NCI-H2081 treated with DMSO at 0.1 percent for 48 hours (cell line): ENCODE results near the gene TOR4A.
"Not testable (repeated sequence)": the region's sequence is repeated elsewhere in the genome, so short reads cannot be mapped to it uniquely, and the experiment has no call there.

Source experiments
- DNase-seq: peaks from one replicate; lab custom pipeline; 2025; lab: John Stamatoyannopoulos, UW

The TOR4A gene

DNA sequence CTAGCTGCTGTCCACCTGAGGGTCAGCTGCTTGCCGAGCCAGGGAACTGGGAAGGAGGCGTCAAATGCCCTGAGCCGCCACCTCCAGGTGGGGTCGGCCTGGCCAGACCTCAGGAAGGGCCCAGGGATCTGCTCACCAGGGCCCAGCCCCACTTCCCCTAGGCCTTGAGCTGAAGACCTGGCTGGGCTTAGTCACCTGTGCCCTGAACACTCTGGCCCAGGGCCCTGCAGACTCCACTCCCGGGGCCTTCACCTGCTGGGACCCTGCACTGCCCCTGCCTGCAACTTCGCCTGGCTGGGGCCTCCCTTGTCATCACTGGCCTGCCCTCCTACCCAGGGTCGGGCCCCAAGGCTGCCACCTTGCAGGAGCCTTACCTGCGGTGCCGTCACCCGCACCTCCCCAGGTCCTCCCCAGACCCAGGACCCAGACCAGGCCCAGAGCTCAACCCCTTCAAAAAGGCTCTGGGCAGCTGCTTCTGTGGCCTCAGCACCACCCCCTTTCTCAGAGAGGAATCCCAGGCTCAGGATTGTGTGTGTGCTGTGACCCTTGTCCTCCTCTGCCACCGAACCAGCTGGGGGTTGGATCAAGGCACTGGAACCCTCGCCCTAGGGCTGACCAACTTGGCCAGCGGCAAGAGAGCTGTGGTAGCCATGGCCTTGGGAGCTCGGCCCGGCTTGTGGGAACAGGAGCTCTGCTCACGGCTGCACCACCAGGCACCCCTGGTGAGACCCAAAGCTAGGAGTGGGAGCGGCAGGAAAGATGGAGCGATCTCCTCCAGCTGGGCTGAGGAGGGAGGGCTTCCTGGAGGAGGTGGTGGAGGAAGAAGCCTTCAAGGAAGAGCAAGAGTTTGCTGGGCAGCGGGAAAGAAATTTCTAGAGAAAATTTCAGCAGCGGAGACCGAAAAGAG is 23.6 kb upstream of the TOR4A start:
- DNase-seq, result no peak

DNA sequence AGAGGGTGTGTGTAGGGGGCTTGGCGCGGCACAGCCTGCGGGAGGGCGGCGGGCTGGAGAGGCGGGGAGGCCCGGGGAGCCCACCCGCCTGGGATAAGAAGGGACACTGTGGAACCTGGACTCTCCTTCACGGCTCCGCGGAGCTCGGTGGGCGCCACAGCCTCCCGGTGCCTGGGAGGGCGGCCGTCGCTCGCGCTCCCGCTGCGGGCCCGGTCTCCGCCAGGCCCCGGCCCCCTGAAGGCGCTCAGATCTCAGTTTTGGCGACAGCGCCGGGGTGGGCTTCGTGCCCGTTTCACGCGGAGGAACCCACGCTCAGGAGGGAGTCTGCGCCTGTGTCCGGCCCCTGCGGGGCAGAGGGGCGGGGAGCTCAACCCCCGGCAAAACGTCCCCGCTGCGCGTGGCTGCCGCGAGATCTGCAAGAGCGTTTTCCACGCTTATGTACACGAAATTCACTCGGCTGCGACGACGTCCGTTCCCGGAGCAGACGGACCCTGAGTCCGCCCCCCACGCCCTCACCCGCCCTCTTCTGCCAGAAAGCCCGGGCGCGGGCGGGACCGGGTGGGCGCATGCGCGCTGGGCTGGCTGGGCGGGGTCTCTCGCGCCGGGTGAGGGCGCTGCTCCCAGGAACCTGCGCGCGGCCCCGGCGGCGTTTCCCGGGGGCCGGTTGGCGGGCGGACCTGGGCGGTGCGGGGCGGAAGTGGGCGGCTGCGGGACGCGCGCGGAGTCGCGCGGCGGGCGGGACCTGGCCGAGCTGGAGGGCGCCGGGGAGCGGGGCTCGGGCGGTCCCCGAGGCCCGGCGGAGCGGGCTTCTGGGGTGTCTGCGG is 22.7 kb upstream of the TOR4A start, which contains the start of gene NELFB:
Gene NELFB (plus strand): TSS at position 704 of the 824 bp plus-strand sequence.
- peak; percentile 33 for DNase-seq

DNA sequence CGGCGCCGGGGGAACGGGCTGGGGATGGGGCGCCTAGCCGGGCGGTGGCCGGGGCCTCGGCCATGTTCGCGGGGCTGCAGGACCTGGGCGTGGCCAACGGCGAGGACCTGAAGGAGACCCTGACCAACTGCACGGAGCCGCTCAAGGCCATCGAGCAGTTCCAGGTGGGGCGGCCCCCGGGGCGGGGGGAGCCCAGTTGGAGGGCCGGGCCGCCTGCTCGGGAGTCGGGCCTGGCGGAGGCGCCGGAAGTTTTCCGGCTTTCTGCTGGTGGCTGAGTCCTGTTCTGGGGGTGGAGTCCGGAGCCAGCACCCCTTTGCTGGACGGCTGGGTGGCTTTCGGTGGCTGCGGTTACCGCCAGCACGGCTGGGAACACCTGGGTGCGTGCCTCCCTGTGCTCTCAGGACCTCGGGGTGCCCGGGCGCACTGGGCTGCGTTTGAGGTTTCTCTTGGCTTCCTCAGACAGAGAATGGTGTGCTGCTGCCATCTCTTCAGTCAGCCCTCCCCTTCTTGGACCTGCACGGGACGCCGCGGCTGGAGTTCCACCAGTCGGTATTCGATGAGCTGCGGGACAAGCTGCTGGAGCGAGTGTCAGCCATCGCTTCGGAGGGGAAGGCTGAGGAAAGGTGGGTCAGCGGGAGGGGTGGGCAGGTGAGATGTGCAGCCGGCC is 21.9 kb upstream of the TOR4A start:
- no peak for DNase-seq

DNA sequence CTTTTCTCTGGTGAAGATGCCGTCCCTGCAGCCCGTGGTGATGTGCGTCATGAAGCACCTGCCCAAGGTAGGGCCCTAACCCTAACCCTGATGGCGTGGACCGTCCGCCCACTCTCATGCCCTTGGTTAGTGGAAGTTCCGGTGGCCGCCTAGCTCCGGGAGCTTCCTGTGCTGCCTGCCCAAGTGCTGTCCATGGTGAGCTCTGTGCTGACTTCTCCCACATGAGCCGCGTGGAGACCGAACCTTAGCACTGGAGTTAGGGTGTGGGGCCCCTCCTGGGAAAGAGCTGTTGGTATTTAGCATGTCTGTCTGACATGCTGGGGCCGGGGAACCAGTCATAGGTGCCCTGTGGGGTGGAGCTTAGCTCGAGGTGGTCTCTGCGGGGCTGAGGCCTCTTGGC is 21.2 kb upstream of the TOR4A start:
- DNase-seq, result no peak

DNA sequence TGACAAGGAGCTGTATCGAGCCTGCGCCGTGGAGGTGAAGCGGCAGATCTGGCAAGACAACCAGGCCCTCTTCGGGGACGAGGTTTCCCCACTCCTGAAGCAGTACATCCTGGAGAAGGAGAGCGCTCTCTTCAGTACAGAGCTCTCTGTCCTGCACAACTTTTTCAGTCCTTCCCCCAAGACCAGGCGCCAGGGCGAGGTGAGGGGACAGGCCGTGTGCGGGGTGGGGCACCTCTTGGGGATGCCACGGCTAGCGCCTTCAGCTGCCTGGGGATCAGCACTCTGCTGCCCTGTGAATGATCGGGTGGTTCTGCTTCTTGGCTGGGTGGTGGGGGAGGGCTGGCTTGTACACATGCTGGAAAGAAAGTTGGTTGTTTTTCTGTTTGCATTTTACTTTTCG is 20.7 kb upstream of the TOR4A start:
- no peak for DNase-seq

DNA sequence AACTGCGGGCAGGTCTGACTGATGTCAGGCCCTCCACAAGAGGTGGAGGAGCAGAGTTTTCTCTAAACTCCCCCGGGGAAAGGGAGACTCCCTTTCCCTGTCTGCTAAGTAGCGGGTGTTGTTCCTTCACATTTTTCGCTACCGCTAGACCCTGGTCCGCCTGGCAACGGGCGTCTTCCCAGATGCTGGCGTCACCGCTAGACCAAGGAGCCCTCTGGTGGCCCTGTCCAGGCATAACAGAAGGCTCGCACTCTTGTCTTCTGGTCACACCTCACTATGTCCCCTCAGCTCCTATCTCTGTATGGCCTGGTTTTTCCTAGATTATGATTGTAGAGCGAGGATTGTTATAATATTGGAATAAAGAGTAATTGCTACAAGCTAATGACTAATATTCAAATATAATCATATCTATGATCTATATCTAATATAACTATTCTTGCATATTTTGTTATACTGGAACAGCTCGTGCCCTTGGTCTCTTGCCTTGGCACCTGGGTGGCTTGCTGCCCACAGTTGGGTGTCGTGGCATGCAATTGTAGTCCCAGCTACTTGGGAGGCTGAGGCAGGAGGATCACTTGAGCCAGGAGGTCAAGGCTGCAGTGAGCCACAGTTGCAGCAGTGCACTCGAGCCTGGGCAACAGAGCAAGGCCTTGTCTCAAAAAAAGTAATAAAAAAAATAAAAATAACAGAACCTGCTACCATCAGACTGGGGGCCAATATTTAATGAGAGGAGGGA is 15.2 kb upstream of the TOR4A start:
- not testable (repeated sequence) for DNase-seq

DNA sequence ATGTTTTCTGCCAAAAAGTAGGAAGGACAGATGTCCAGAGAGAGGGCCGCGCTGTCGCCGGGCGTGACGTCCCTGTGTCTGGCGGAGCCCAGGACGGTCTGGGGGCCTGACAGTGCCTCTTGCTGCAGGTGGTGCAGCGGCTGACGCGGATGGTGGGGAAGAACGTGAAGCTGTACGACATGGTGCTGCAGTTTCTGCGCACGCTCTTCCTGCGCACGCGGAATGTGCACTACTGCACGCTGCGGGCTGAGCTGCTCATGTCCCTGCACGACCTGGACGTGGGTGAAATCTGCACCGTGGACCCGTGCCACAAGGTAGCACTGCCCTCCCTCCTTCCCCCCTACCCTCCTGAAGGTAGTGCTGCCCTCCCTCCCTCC is 14.6 kb upstream of the TOR4A start:
- DNase-seq, result no peak

DNA sequence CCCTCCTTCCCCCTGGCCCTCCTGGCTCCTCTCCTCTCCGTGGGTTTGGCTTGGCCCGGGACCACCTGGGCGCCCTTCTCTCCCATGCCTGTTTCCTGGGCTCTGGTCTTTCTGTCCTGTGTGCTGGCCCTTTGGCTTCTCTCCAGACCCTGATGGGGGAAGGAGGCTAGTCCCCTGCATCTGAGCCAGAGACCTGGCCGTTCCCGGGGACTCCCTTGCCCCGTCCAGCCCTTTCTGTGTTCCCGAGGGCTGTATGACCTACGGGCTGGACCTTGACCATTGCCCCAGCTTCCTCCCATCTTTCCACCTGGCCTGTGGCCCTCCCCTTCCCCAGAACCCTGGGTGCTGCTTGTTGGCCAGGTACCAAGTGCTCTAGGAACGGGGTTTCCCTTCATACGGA is 14.0 kb upstream of the TOR4A start:
- no peak for DNase-seq

DNA sequence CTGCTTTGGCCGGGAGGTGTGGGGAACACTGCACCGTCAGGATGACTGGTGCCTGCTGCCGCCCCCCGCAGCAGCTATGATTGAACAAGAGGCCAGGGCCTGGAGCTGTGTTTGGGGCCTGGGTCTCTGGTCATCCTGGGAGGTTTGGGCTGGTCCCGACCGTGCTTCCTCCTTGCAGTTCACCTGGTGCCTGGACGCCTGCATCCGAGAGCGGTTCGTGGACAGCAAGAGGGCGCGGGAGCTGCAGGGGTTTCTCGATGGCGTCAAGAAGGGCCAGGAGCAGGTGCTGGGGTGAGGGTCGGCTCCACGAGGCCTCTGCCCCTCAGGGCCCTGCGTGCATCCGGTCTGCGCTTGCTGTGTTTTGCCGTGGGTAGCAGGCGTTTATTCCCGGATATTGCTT is 13.5 kb upstream of the TOR4A start:
- DNase-seq, result no peak

DNA sequence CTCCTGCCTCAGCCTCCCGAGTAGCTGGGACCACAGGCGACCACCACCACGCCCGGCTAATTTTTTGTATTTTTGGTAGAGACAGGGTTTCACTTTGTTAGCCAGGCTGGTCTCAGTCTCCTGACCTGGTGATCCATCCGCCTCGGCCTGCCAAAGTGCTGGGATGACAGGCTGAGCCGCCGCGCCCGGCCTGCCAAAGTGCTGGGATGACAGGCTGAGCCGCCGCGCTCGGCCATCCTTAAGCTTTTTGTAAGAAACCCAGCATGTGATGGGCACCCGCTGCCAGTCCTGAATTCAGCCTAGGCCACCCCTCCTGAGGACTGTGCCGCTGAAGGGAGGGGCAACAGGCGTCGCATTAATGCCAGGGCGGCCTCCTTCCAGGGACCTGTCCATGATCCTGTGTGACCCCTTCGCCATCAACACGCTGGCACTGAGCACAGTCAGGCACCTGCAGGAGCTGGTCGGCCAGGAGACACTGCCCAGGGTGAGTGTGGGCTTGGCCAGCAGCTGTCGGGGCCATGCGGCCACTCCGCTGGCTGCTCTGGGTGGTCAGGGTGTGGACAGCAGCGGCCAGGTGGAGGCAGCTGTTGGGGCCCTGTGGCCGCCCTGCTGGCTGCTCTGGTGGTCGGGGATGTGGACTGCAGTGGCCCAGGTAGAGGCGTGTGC is 11.9 kb upstream of the TOR4A start:
- DNase-seq, result no peak

DNA sequence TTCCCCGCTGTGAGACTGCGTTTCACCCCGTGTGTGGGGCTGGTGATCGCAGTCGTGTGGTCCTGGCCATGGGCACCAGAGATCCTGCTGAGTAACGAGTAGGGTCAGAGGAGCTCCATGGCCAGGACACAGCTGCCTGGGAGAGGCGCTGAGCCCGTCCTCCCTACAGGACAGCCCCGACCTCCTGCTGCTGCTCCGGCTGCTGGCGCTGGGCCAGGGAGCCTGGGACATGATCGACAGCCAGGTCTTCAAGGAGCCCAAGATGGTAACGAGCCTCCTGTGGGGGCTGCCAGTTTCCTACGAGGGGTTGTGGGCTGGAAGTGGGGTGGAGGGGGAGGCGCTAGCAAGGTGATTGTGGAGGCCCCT is 11.4 kb upstream of the TOR4A start:
- no peak for DNase-seq

DNA sequence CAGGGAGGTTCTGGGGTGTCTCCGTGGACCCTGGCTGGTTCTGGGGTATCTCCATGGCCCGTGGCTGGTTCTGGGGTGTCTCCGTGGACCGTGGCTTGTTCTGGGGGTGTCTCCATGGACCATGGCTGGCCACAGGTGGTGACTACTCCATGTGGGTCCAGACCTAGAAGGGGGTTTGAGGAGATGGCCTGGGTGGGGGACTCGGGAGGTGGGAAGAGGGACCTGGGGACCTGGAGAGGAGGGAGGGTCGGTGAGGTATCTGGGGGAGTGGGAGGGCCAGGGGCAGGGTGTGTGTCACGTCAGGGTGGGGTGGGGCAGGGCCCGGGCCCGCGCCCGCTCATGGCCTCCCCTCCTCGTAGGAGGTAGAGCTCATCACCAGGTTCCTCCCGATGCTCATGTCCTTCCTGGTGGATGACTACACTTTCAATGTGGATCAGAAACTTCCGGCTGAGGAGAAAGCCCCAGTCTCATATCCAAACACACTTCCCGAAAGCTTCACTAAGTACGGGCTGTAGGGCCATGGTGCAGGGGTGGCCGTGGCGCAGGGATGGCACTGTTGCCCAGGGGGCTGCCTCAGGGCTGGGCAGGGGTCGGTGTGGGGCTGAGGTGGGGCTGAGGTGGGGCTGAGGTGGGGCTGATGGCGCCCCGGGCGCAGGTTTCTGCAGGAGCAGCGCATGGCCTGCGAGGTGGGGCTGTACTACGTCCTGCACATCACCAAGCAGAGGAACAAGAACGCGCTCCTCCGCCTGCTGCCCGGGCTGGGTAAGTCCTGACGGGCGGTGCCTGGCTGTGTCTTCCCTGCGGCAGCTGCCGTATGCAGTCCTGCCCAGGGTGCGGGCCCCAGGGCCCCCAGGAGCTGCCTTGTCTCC is 10.7 kb upstream of the TOR4A start:
- DNase-seq, result no peak

DNA sequence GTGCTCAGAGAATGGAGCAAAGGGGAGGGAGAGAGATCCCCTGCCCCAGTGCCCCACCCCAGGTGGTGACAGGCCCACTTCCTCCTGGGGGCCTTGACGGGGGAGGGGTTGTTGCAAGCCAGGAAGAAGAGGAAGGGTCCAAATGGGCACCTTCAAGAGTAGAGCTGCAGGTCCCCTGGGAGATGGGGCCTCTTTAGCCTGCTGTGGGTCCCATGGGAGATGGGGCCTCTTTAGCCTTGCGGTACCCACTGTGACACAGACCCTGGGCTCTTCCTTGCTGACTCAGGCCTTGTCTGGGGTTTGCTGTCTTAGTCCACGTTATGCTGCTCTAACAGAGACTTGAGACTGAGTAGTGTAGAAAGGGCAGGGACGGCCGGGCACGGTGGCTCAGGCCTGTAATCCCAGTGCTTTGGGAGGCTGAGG is 9.6 kb upstream of the TOR4A start:
- no peak for DNase-seq

DNA sequence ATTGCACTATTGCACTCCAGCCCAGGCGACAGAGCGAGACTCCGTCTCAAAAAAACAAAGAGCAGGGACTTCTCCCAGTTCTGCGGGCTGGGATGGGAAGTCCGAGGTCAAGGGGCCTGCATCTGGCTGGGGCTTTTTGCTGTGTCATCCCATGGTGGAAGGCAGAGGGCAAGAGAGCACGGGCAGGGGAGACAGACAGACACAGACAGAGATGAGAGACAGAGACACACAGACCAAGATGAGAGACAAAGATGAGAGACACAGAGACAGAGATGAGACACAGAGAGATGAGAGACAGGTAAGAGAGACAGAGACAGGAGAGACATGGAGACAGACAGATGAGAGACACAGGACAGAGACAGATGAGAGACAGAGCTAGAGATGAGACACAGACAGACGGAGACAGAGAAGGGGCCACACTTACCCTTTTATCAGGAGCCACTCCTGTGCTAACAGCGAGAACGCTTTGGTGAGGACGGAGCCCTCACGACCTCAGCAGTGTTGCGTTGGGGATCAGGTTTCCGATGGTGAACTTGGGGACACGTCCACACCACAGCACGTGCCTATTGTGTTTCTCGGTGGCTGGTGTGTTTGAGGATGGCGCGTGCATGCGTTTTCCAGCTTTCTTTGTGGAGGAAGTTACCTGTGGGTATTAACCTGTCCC is 8.9 kb upstream of the TOR4A start:
- no peak for DNase-seq

DNA sequence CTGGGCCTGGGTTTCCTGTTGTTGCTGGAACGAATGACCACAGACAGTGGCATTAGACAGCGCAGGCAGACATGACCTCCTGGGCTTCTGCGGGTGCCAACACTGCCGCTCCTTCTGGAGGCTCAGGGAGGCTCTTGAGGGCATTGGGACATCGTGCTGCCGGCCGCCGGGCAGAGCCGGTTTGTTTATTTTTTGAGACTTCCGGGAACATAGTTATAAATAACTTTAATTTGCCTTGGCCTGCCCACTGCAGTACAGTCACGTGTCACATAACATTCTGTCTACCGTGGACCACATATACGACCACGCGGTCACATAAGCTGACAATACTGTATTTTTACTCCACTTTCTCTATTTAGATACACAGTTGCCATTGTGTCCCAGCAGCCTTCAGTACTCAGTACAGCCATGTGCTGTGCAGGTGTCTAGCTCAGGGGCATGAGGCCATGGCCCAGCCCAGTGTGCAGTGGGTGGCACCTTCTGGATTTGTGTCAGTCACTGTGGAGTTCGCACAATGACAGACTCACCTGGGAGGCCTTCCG is 8.2 kb upstream of the TOR4A start:
- DNase-seq, result no peak

DNA sequence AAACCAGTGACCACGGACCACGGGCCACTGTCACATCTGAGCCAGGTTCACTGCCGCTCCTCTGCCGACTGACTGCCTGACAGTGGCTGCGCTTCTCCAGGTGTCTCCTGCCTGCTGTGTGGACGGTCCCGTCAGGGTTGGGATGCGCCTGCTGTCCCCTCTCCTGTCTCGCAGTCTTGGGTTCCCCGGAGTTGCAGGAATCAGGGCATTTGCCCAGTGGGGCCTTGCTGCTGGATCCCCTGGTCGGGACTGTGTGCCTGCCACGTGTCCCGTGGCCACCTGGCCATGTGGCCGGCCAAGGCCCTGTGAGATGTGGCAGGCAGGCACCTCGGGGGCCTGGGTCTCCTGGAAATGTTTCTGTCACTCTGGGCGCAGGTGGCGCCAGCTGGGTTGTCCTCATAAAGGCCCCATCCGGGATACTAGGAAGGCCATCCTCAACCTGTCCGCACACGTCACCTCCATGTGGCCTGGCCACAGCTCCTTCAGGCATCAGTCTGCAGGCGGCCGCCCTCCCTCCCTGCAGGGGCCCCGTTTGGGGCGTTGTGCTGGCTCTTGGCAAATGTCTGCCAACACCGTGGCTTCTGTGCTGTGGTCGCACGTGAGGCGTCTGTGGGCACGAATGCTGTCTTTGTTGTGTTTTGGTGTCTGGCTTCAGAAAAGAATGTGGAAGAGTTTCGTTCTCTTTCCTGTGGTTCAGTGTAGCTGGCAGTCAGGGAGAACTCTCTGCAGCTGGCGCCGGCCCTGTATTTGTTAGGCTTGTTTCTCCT is 6.4 kb upstream of the TOR4A start:
- DNase-seq, result no peak

DNA sequence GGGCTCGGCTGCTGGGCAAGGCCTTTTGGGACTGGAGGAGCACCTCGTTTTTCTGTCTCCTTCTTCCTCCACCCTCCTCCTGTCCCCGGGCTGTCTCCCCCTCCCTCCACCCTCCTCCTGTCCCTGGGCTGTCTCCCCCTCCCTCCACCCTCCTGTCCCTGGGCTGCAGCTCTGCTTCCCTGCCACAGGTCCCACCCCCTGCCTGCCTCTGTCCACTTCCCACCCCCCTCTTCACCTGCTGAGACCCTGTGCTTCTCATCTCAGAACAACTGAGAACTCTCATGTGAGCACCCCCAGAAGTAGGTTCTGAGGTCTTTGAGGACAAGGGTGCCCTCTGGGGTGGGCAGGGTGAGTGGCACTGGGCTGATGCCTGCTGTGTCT is 5.8 kb upstream of the TOR4A start:
- DNase-seq, result no peak

DNA sequence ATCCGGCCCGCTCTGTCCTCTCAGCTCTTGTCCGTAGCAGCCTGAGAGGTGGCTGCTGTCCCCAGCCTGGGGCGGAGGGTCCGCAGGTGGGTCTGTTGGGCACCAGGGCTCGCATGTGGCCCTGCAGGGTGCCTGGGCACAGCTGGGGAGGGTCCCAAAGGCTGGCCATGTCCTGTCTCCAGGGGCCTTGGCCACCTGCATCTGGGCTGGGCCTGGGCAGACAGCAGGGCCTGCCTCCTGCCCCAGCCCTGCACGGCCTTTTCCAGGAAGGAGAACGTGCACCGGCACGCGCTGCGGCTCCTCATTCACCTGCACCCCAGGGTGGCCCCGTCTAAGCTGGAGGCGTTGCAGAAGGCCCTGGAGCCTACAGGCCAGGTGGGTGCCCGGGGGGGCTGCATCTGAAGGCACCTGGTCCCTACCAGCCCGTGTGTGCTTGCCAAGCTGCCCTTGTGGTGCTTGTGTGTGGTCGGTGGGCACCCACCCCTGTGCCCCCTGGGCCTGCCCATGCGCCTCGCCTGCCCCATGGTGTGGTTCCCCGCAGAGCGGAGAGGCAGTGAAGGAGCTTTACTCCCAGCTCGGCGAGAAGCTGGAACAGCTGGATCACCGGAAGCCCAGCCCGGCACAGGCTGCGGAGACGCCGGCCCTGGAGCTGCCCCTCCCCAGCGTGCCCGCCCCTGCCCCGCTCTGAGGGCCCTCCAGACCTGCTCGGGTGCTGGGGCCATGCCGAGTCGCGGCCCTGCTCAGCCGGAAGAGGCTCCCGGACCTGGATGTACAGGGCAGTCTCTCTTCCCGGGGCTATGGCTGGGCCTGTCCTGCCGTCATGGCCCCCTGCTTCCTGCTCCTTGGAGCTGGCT is 5.1 kb upstream of the TOR4A start:
- no peak for DNase-seq
